K562 (cell line): ENCODE data around the gene CHEK2. TPM values are rescaled to one million over a fixed set of nuclear protein-coding genes. Genes with fewer than 3 reads are reported as not detected.

Experiments
- ATAC-seq: fragments of 200-7000 bp; cut with Tn5 transposase; 3 replicates; pipeline ENCODE4 v1.9.1; 2020; ENCODE audit warnings: moderate library complexity
- BruUV-seq: library from RNA; stranded (reverse); fragments of 400-500 nt; replicated peaks from 2 replicates; lab custom pipeline; 2021; lab: Mats Ljungman, UMichigan
- CTCF ChIA-PET: fragments of 300-600 bp; formaldehyde crosslinking; extraction: SDS; loops from one replicate; lab custom pipeline; 2021; ENCODE audit warnings: low intra/inter-chr PET ratio; lab: Yijun Ruan, JAX
- POLR2A ChIA-PET: fragments of 300-600, 350-650 bp; sonication (Branson Sonifier 250); formaldehyde crosslinking; extraction: SDS; loops from one replicate; lab custom pipeline; 2021; ENCODE audit warnings: antibody characterized with exemption, inconsistent platforms; lab: Yijun Ruan, JAX
- DNase-seq, 4 experiments: peaks; one replicate each; pipeline versions ENCODE4 v3.0.0 to v3.0.0-alpha.2; 2011 to 2018; ENCODE audit warnings: low spot score in 3 of 4, mixed read lengths in 3 of 4; ENCODE audit errors: extremely low read depth in 1 of 4
- FAIRE-seq: peaks from 2 replicates; lab custom pipeline; 2011; peaks lifted over from hg19 to GRCh38; lab: Jason Lieb, UNC
- H2AFZ ChIP-seq: 2 replicates; pipeline ENCODE4 v1.6.0; 2011; ENCODE audit warnings: low read depth, low read length, control low read depth, inconsistent platforms
- H3K27ac ChIP-seq: fragments of 200-600 bp; 3 replicates; pipeline ENCODE4 v1.8.0; 2011; ENCODE audit warnings: low read depth, mild to moderate bottlenecking, control low read depth, inconsistent platforms, low read length, moderate library complexity, mixed read lengths; ENCODE audit errors: extremely low read depth
- H3K27me3 ChIP-seq, 2 experiments: fragments of 300-600 bp in 1 of 2; 2 replicates in 1 of 2; 3 replicates in 1 of 2; pipeline versions ENCODE4 v1.6.0 to v1.8.0; 2011; ENCODE audit warnings: inconsistent platforms in 2 of 2, low read length in 2 of 2, mild to moderate bottlenecking in 1 of 2, mixed read lengths in 1 of 2, moderate library complexity in 1 of 2; ENCODE audit not compliant: control insufficient read depth in 2 of 2, insufficient read depth in 2 of 2
- H3K36me3 ChIP-seq: fragments of 300-600 bp; 3 replicates; pipeline ENCODE4 v1.8.0; 2011; ENCODE audit warnings: mild to moderate bottlenecking, low read length, inconsistent platforms; ENCODE audit not compliant: control insufficient read depth, insufficient read depth
- H3K4me1 ChIP-seq, 2 experiments: fragments of 200-600 bp in 1 of 2; replicated peaks in 1 of 2; 2 replicates in 1 of 2; 3 replicates in 1 of 2; pipeline versions ENCODE4 v1.5.1 to v1.8.0; 2011; ENCODE audit warnings: inconsistent platforms in 2 of 2, low read length in 2 of 2, mild to moderate bottlenecking in 1 of 2, mixed read lengths in 1 of 2, moderate library complexity in 1 of 2; ENCODE audit not compliant: control insufficient read depth in 2 of 2, insufficient read depth in 2 of 2
- H3K4me2 ChIP-seq: 2 replicates; pipeline ENCODE4 v1.6.1; 2011; ENCODE audit warnings: low read length, control low read depth, inconsistent platforms, mixed read lengths; ENCODE audit not compliant: insufficient read depth
- H3K4me3 ChIP-seq: fragments of 200-600 bp; sonication (generic), shearing (Covaris generic); 2 replicates; pipeline ENCODE4 v1.5.1; 2016; ENCODE audit warnings: control low read depth, inconsistent platforms
- H3K79me2 ChIP-seq: fragments of 200-600 bp; 3 replicates; pipeline ENCODE4 v1.8.0; 2011; ENCODE audit warnings: low read length, inconsistent platforms; ENCODE audit not compliant: control insufficient read depth, insufficient read depth
- H3K9ac ChIP-seq, 2 experiments: 2 replicates each; pipeline versions ENCODE4 v1.6.0 to v1.6.1; 2011; ENCODE audit warnings: low read depth in 2 of 2, low read length in 2 of 2, control low read depth in 1 of 2, inconsistent platforms in 1 of 2, mild to moderate bottlenecking in 1 of 2, mixed read lengths in 1 of 2; ENCODE audit not compliant: insufficient read depth in 1 of 2
- H3K9me1 ChIP-seq: one replicate; pipeline ENCODE4 v1.6.0; 2011; ENCODE audit warnings: inconsistent platforms, mild to moderate bottlenecking, low read length, moderate library complexity; ENCODE audit not compliant: control insufficient read depth, insufficient read depth
- H3K9me3 ChIP-seq: replicated peaks from 2 replicates; pipeline ENCODE4 v1.5.1; 2011; ENCODE audit warnings: low read depth, low read length, inconsistent platforms; ENCODE audit not compliant: control insufficient read depth, insufficient read depth
- H4K20me1 ChIP-seq: replicated peaks from 2 replicates; pipeline ENCODE4 v1.6.1; 2011; ENCODE audit warnings: low read length, inconsistent platforms, mixed read lengths; ENCODE audit not compliant: control insufficient read depth, insufficient read depth
- CBFB ChIP-seq: sonication (generic); formaldehyde crosslinking; IDR thresholded peaks from 2 replicates; pipeline ENCODE4 v1.4.0; 2020; ENCODE audit warnings: mild to moderate bottlenecking, missing genetic modification reagents
- HDAC2 ChIP-seq: fragments of 450-650 bp; IDR thresholded peaks from 2 replicates; pipeline ENCODE4 v1.6.1; 2016; ENCODE audit warnings: mild to moderate bottlenecking
- IRF9 ChIP-seq: fragments of 450-650 bp; IDR thresholded peaks from 2 replicates; pipeline ENCODE4 v1.6.1; 2016; ENCODE audit warnings: missing biosample characterization, missing genetic modification characterization
- NBN ChIP-seq: fragments of 450-650 bp; IDR thresholded peaks from 2 replicates; pipeline ENCODE4 v1.6.1; 2016; ENCODE audit warnings: low read depth, mild to moderate bottlenecking
- NKRF ChIP-seq: fragments of 450-650 bp; IDR thresholded peaks from 2 replicates; pipeline ENCODE4 v1.6.1; 2016; ENCODE audit warnings: borderline replicate concordance
- NR2C1 ChIP-seq, 2 experiments: fragments of 450-650 bp; IDR thresholded peaks; 2 replicates each; pipeline ENCODE4 v1.6.1; 2017; ENCODE audit warnings: mild to moderate bottlenecking in 2 of 2, antibody characterized with exemption in 1 of 2, inconsistent platforms in 1 of 2, missing compliant biosample characterization in 1 of 2, missing genetic modification characterization in 1 of 2
- RBM25 ChIP-seq: fragments of 200-400 bp; formaldehyde crosslinking; IDR thresholded peaks from 2 replicates; pipeline ENCODE4 v1.6.1; 2018; ENCODE audit warnings: low read length, low read depth, moderate library complexity; ENCODE audit not compliant: severe bottlenecking
- SIN3A ChIP-seq, 2 experiments: fragments of 150-350 bp in 1 of 2; IDR thresholded peaks; 2 replicates each; pipeline ENCODE4 v1.6.1; 2011 to 2016; ENCODE audit warnings: borderline replicate concordance in 2 of 2, low read depth in 2 of 2, low read length in 2 of 2, mild to moderate bottlenecking in 2 of 2, moderate library complexity in 2 of 2; ENCODE audit not compliant: control insufficient read depth in 1 of 2
- TBL1XR1 ChIP-seq, 2 experiments: IDR thresholded peaks; 2 replicates each; pipeline ENCODE4 v1.6.1; 2012; ENCODE audit warnings: improper control_type of control experiment in 2 of 2, low read length in 2 of 2, mild to moderate bottlenecking in 1 of 2
- ZNF175 ChIP-seq: fragments of 200-800 bp; sonication (Bioruptor generic); IDR thresholded peaks from 2 replicates; pipeline ENCODE4 v1.6.1; 2016; ENCODE audit warnings: low read depth, mild to moderate bottlenecking, missing genetic modification characterization, missing compliant biosample characterization
- WGBS: fragments of 100-300 bp; shearing (Covaris generic); methylation state at CpG from one replicate; pipeline ENCODE4 v1.1.6; 2016; ENCODE audit warnings: low coverage, mixed read lengths; ENCODE audit not compliant: insufficient coverage; ENCODE audit errors: missing lambda C conversion rate; 5-methylcytosine and 5-hydroxymethylcytosine counted together
- in situ Hi-C: fragments of 300-500 bp; cut with MboI; formaldehyde crosslinking; loops from 4 replicates; pipeline ENCODE4 v1.15.0; 2018; ENCODE audit warnings: inconsistent platforms, mixed read lengths
- intact Hi-C: fragments of 100-400 bp; cut with micrococcal nuclease; formaldehyde crosslinking; loops from 2 replicates; pipeline ENCODE4 v1.14.2; 2022
- polyA plus RNA-seq, 8 experiments: library from polyadenylated mRNA; depleted of rRNA in 4 of 8; stranded (reverse) in 5 of 8; unstranded in 3 of 8; fragments of >200 nt; fragmentation: Nextera tagmentation in 2 of 8; fragmentation: Illumina TruSeq in 1 of 8; extraction: Ambion mirVana in 2 of 8; extraction: Trizol in 1 of 8; gene quantifications; 2 replicates each; pipeline versions ENCODE4 v1.2.1 to v1.2.3, GENCODE V29; 2011 to 2014; ENCODE audit warnings: inconsistent platforms in 1 of 8, missing spikeins in 1 of 8
- total RNA-seq, 7 experiments: library from RNA; depleted of rRNA in 6 of 7; stranded (reverse); fragments of >200 nt in 6 of 7; fragmentation: Illumina TruSeq in 2 of 7; extraction: Trizol in 2 of 7; gene quantifications; 2 replicates each; pipeline versions ENCODE4 v1.2.1 to v1.2.3, GENCODE V29; 2011 to 2021; ENCODE audit warnings: low replicate concordance in 1 of 7

CHEK2 gene
- total and polyA plus RNA-seq, 9 of the 15 experiments (the other 6 are each of a cell fraction or from before 2014, with no cell fraction given), result 28.7 to 102 (median 58.0) TPM

- 67% methylated on average over 3 of the region's 3 CpGs for WGBS
- CTCF ChIA-PET, result no interaction called here
Measured at GRCh38 chr22:28658448-28658847, 83.2 kb downstream of the CHEK2 start.

More at GRCh38 chr22:28658448-28658847, 83.2 kb downstream of the CHEK2 start:
- POLR2A ChIA-PET, result no interaction called here
- no peak for TF ChIP-seq NR2C1 (IDR thresholded peaks at IDR 0.05)
- no peak for TF ChIP-seq NR2C1 (tag; IDR thresholded peaks at IDR 0.05)
- TF ChIP-seq ZNF175 (CRISPR knock-in tag), result no peak
- TF ChIP-seq HDAC2, result no peak
- no peak for TF ChIP-seq NKRF
- no peak for TF ChIP-seq RBM25
- TF ChIP-seq TBL1XR1 (IDR thresholded peaks at IDR 0.05; ENCODE audit: low read length in 2 of 2), result no peak
- TF ChIP-seq NBN, result no peak
- no peak for TF ChIP-seq IRF9 (tag)
- TF ChIP-seq CBFB (CRISPR knock-in tag), result no peak
- no peak for TF ChIP-seq SIN3A (IDR thresholded peaks at IDR 0.05; ENCODE audit: borderline replicate concordance in 2 of 2, control insufficient read depth in 1 of 2, low read depth in 2 of 2, low read length in 2 of 2)
- H4K20me1 ChIP-seq, result no peaks in the 10 kb centered on the region
- intact Hi-C loops, result no loop called here
- no peaks in the 10 kb centered on the region for H3K9me1 ChIP-seq
- H3K4me3 ChIP-seq, result no peak overlapping the region
- no peak overlapping the region for H3K4me2 ChIP-seq
- no TSS peak for BruUV-seq
- ATAC-seq (no peak), FAIRE-seq (no peak), DNase-seq (no peak)
- peaks cover 17% of the 10 kb centered on the region; the same call in 2 of the 3 replicates for H3K79me2 ChIP-seq
- no peaks in the 10 kb centered on the region for H3K27me3 ChIP-seq
- no peaks in the 10 kb centered on the region for H3K9me3 ChIP-seq
- peaks cover 9% of the 10 kb centered on the region in 2 experiments; a peak in 4 of 5 replicates for H3K4me1 ChIP-seq
- in situ Hi-C loops, result no loop called here
- H3K9ac ChIP-seq, result no peak overlapping the region
- H2AFZ ChIP-seq, result no peak overlapping the region
- no peak overlapping the region for H3K27ac ChIP-seq
- H3K36me3 ChIP-seq, result no peaks in the 10 kb centered on the region
